GM13977 (cell line): ENCODE data around the gene PABPN1.

Experiments used
- DNase-seq: peaks from one replicate; pipeline ENCODE4 v3.0.0; 2012; ENCODE audit warnings: low spot score
- CTCF ChIP-seq: IDR thresholded peaks from 2 replicates; pipeline ENCODE4 v1.5.1; 2012; ENCODE audit warnings: mild to moderate bottlenecking, control low read depth; ENCODE audit not compliant: insufficient read depth; ENCODE audit errors: extremely low read depth, missing control alignments
- in situ Hi-C: fragments of 300-500 bp; cut with MboI; formaldehyde crosslinking; loops from one replicate; pipeline ENCODE4 v1.12.0; 2022; ENCODE audit warnings: low sequenced_read_pairs, low pct_unique_long_range_greater_than_20kb, mixed read lengths, inconsistent platforms; ENCODE audit not compliant: unreplicated experiment

PABPN1 gene

DNA sequence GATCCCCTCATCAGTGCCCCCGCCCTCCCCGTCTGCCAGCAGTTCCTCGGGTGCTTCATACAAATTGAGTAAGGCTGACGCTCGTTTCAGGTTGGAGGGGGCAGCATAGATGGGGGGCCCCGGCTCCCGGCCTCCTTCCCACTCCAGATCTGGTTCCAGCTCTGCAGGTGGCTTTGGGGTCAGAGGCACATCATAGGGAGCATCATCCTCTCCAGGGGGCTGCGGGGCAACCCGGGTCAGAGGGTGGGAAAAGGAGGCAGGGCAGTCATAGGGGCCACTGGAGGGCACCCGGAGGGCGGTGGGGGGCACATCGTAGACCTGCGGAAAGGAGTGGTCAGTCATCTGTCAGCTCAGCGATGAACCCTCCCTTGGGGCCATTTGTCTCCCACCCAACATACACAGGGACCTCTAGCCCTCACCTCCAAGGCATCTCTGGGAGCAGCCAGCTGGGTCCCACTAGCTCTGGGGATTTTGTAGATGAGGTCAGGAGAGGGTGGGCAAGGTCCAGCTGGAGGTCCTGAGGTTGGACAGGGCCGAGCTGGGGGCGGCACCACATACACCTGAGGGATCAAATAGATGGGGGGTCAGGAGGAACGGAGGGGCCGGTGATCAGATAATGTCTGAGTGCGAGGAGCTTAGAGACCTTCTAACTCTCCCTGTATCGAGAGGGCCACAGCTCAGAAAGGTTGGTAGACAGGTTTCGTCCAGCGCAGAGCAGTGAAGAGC lies 38.6 kb downstream of the PABPN1 start:
- no peak for TF ChIP-seq CTCF
- in situ Hi-C loops: no loop called here
- DNase-seq: no peak

DNA sequence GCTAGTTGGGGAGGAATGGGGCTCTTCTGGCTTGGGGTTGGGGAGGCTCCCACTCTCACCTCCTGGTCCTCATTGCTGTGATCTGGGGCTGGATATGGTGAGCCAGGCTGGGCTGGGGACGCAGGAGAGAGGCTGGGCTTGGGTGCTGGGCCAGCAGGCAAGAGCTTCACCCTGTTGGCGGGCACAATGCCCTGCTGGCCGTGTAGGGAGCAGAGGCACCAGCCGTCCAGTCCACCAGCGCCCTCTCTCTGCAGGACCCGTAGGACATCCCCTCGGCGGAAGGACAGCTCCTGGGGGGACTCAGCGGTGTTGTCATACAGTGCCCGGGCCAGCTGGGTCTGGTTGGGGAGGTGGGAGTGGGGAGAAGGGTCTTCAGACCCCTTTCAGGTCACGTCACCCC lies 39.2 kb downstream of the PABPN1 start:
- in situ Hi-C loops: no loop called here
- DNase-seq: no peak
- no peak for TF ChIP-seq CTCF

DNA sequence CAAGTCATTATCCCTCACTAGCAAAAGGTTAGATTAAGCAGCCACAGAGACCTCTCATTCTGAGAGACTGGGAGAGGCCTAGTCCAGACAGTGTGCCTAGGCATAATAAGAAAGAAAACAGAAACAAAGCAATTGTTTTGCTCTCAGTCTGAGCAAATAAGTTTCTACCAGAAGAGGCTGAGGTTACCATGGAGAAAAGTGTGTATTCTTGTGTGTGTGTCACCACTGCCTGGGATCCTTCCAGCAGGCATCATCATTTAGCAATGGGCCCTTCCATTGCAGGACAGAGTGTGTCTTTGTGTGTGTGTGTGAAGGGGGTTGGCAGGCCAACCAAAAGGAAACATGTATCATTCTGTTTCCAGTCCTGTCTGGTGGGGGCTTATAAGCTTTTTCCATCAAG lies 40.1 kb downstream of the PABPN1 start:
- TF ChIP-seq CTCF: no peak
- DNase-seq: peak; percentile 62
- in situ Hi-C loops: no loop called here

DNA sequence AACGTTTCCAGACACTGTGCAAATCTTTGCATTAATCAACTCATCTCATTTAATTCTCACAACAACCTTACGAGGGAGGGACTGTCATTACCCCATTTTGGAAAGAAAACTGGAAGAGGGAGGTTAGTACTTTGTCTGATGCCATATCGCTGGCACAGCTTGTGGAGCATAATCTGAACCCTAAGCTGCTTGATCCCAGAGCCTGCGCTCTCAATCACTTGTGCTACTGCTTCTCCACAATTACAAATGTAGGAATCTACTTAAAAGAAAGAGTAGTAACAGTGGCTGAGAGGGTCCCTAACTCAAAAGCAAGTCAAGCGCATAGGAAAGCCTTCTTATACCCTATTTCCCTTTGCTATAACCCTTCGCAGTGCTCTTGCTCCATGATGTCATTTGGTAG lies 40.5 kb downstream of the PABPN1 start:
- in situ Hi-C loops: no loop called here
- no peak for DNase-seq
- TF ChIP-seq CTCF: no peak

GRCh38 chr14:23362200-23362599 lies 40.9 kb downstream of the PABPN1 start:
- in situ Hi-C loops: no loop called here

DNA sequence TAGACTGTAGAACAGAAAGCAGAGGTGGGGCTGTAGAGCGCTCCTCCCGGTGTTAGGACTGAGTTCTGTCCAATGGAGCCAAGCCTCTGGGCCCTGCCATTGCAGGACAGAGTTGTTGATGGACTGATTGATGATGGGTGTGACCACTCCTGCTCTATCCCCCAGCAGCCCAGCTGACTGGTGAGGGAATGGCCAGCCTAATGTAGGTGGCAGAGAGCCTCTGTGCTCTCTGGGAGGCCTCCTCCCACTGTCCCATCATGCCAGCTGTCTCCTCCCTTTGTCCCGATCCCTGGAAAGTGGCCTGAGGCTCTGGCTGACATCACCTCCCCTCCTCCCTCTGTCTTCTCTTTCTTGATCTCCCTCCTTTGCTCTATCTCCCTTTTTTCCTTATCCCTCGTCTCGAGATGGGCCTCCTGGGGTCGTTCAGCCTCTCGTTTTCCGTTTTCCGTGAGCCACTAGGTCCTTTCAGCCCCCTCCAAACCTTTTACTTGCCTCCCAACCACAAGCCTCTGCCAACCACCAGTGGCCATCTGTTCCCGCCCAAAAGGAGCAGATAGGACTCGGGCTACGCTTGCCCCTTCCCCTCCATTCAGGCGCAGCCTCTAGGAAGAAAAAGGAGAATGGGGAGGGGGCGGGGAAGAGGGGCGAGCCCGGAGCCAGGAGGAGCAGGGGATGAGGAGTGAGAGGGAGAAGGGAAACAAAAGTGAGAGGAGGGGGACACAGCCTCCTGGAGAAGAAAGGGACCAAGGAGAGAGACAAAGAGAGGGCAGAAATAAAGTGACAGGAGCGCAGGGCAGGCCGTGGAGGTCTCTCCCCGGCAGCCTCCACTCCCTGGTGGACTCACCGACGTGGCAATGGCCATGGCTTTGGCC lies 43.1 kb downstream of the PABPN1 start:
- in situ Hi-C loops: no loop called here
- TF ChIP-seq CTCF: no peak
- no peak for DNase-seq

More at GRCh38 chr14:23362200-23362599, 40.9 kb downstream of the PABPN1 start:
- TF ChIP-seq CTCF: no peak
- no peak for DNase-seq
